Hepatocyte (in vitro differentiated cells): ENCODE results near the gene MARK3.

Experiments
- CTCF ChIP-seq: fragments of 200-600 bp; sonication (generic); IDR thresholded peaks from 2 replicates; pipeline ENCODE4 v1.5.1; 2016; ENCODE audit warnings: antibody characterized with exemption, mild to moderate bottlenecking; ENCODE audit not compliant: poor library complexity
- EZH2 ChIP-seq: fragments of 200-600 bp; sonication (generic); IDR thresholded peaks from 2 replicates; pipeline ENCODE4 v1.6.1; 2016; ENCODE audit warnings: antibody characterized with exemption, mild to moderate bottlenecking, borderline replicate concordance
- EZH2phosphoT487 ChIP-seq: fragments of 200-600 bp; sonication (generic); IDR thresholded peaks from one replicate; pipeline ENCODE4 v1.6.1; 2018; ENCODE audit warnings: antibody characterized with exemption, mild to moderate bottlenecking, low read depth, moderate library complexity; ENCODE audit not compliant: unreplicated experiment, severe bottlenecking

GRCh38 chr14:103508521-103509329 lies 123.5 kb downstream of the MARK3 start:
- TF ChIP-seq CTCF (no peak), EZH2 (no peak), EZH2phosphoT487 (no peak)
